ENCODE results near the gene NPW. TPM values are rescaled to one million over a fixed set of nuclear protein-coding genes. Genes with fewer than 3 reads are reported as not detected.

NPW gene
- total and polyA plus RNA-seq, 5 donors from 2014 or later, result not detected

DNA sequence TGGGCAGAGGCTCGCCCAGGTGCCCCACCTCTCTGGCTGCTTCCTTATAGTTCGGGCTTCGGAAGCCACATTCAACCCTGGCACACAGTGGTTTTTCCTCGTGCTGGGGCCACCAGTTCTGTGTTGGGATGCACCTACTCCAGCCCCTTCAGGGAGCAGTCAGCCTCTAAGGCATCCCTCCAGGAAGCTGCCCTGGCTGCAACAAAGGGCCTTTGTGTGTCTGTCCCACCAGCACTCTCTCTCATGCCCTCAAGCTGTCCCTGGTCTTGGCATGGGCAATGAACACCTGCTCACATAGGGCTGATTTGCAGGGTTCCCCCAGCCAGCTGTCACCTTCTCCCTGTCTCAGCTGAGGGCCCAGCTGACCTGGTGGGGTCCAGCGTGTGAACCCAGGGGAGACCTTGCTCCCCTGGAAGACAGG, 37.6 kb upstream of the NPW start:
- Mint-ChIP-seq H3K9me3 (no peaks in the 10 kb centered on the region), H3K4me1 (peaks cover 0 to 19% (median 8%) of the 10 kb centered on the region in 4 donors), H3K27me3 (peaks cover 32% of the 10 kb centered on the region), H3K4me3 (peak overlapping the region; percentile 28 to 92 (median 80)), H3K27ac (no peak overlapping the region), H3K36me3 (no peaks in the 10 kb centered on the region)
- Histone ChIP-seq H3K27me3 (ENCODE audit: control insufficient read depth, insufficient read depth, low read length) (peaks cover 11% of the 10 kb centered on the region), H3K4me3 (ENCODE audit: low read depth, low read length) (no peak overlapping the region), H3K36me3 (ENCODE audit: control insufficient read depth, insufficient read depth, low read length) (peaks cover 11% of the 10 kb centered on the region), H3K27ac (ENCODE audit: insufficient read depth, low read length, poor library complexity, severe bottlenecking) (no peak overlapping the region), H3K9me3 (ENCODE audit: control insufficient read depth in 2 of 2, low read length in 2 of 2) (no peaks in the 10 kb centered on the region), H3K4me1 (ENCODE audit: control insufficient read depth, insufficient read depth, low read length, poor library complexity, severe bottlenecking) (peaks cover 25% of the 10 kb centered on the region)
- ATAC-seq (ENCODE audit: low read depth in 2 of 2) (no peak), DNase-seq (no peak)

DNA sequence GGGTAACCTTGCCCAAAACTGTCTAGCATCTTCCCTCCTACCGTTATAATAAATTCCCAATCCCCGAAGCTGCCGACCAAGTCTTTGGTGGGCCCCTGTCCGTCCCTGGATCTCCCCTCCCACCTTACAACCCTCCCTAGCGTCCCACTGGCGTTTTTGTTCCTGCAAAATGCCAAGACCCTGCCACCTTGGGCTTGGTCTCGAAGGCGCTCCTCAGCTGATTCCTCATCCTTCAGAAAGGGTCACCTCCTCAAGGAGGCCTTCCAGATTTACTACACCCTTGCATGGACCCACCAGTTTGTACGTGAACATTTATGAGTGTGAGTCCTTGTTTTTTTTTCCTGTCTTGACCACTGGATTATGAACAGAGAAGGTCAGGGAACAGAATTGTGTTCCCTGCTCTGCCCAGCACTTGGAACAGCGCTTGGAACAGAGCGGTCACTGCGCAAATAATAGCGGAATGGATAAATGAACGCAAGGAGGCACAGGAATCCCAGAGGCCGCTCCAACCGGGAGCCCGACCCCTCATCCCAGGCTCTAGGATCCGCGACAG, 36.5 kb upstream of the NPW start:
- peaks cover 5% of the 10 kb centered on the region for H3K36me3 ChIP-seq (ENCODE audit: control insufficient read depth, insufficient read depth, low read length)
- Mint-ChIP-seq H3K27me3 (peaks cover 36% of the 10 kb centered on the region), H3K4me1 (peaks cover 0 to 19% (median 8%) of the 10 kb centered on the region in 4 donors), H3K4me3 (peak overlapping the region; percentile 80 to 92 (median 86)), H3K9me3 (peaks cover 0 to 2% (median 0%) of the 10 kb centered on the region in 7 donors), H3K36me3 (no peaks in the 10 kb centered on the region), H3K27ac (no peak overlapping the region)
- peak overlapping the region; percentile 60 for H3K27ac ChIP-seq (ENCODE audit: insufficient read depth, low read length, poor library complexity, severe bottlenecking)
- DNase-seq (no peak), ATAC-seq (ENCODE audit: low read depth in 2 of 2) (no peak)
- H3K27me3 ChIP-seq (ENCODE audit: control insufficient read depth, insufficient read depth, low read length), result peaks cover 11% of the 10 kb centered on the region
- H3K9me3 ChIP-seq (ENCODE audit: control insufficient read depth in 2 of 2, low read length in 2 of 2), result no peaks in the 10 kb centered on the region
- peak overlapping the region; percentile 55 for H3K4me3 ChIP-seq (ENCODE audit: low read depth, low read length)
- peaks cover 25% of the 10 kb centered on the region for H3K4me1 ChIP-seq (ENCODE audit: control insufficient read depth, insufficient read depth, low read length, poor library complexity, severe bottlenecking)

DNA sequence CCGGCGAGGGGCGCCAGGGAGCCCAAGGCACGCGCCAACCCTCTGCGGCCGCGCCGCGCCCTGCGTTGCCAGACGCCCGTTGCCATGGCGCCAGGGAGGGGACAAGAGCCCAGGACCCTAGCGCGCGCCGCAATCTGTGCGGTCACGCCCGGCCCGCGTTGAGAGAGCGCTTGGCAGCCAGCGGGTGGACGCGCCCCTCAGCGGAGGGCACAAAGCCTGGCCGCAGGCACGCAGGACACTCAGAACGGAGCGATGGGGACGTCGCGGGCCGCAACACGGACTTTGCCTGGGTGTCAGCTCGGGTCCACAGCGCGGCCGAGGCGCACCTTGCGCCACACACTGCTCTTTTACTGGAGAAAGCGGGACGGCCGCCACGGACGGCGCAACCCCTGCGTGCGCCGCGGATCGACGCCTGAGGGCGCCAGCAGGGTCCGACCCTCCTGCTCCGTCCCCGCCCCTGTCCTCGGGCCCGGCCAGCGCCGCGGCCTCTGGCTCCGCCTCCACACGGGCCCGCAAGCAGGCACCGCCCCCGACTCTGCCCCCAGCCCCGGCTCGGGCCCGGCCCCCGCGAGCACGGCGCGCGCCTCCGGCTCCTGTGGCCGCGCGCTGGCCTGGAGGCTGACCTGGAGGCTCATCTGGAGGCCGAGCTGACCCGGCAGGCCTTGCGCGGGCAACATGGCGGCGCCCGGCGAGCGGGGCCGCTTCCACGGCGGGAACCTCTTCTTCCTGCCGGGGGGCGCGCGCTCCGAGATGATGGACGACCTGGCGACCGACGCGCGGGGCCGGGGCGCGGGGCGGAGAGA, 35.8 kb upstream of the NPW start, which contains the start of gene GFER:
TSS of gene GFER (plus strand) at position 650 of the 803 bp plus-strand sequence. CDS start at position 676, 26 bp downstream.
- Histone ChIP-seq H3K4me3 (ENCODE audit: low read depth, low read length) (peak within 1 kb of the TSS; percentile 55), H3K27me3 (ENCODE audit: control insufficient read depth, insufficient read depth, low read length) (peaks cover 14% of the 10 kb centered on the region), H3K9me3 (ENCODE audit: control insufficient read depth in 2 of 2, low read length in 2 of 2) (no peaks in the 10 kb centered on the region), H3K27ac (ENCODE audit: insufficient read depth, low read length, poor library complexity, severe bottlenecking) (peak within 1 kb of the TSS; percentile 60), H3K36me3 (ENCODE audit: control insufficient read depth, insufficient read depth, low read length) (no peaks in the 10 kb centered on the region), H3K4me1 (ENCODE audit: control insufficient read depth, insufficient read depth, low read length, poor library complexity, severe bottlenecking) (peaks cover 25% of the 10 kb centered on the region)
- peaks cover 0 to 23% (median 9%) of the 10 kb centered on the region in 4 donors for H3K4me1 Mint-ChIP-seq
- DNase-seq, result peak; percentile 53 to 69 (median 55)
- peaks cover 38% of the 10 kb centered on the region for H3K27me3 Mint-ChIP-seq
- peaks cover 0 to 2% (median 0%) of the 10 kb centered on the region in 7 donors for H3K9me3 Mint-ChIP-seq
- peak; percentile 71 to 76 for ATAC-seq (ENCODE audit: low read depth in 2 of 2)
- H3K27ac Mint-ChIP-seq, result peak within 1 kb of the TSS in 2 of 3 donors; percentile 62 to 76
- H3K36me3 Mint-ChIP-seq, result no peaks in the 10 kb centered on the region
- H3K4me3 Mint-ChIP-seq, result peak within 1 kb of the TSS; percentile 80 to 92 (median 86)

DNA sequence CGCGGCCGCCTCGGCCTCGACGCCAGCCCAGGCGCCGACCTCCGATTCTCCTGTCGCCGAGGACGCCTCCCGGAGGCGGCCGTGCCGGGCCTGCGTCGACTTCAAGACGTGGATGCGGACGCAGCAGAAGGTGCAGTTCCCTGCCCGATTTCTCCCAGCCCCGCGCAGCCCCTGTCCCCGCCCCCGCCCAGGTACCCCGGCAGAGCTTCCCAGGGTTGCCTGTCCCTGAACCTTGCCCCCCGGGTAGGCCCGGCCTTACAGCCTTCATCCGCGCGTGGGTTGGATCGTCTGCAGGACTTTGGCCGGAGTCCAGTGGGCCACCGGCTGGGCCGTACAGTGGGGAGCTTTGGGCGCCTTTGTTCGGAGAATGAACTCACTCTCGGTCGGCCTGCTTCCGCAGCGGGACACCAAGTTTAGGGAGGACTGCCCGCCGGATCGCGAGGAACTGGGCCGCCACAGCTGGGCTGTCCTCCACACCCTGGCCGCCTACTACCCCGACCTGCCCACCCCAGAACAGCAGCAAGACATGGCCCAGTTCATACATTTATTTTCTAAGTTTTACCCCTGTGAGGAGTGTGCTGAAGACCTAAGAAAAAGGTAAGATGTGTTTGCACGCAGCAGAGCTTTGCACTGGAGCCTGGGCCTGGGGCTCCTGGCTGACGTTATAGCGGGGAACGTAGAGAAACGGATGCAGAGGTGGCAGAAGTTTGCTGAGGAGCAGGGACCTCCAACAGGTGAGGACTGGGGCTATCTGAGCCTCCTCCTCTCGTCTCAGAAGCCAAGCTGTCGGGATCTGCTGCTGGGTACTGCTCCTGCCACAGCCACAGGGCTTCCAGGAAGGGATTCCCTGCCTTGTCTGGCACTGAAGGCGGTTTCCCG, 35.0 kb upstream of the NPW start:
- Mint-ChIP-seq H3K4me3 (peak overlapping the region; percentile 80 to 88 (median 82)), H3K27ac (peak overlapping the region in 2 of 3 donors; percentile 62 to 76), H3K36me3 (no peaks in the 10 kb centered on the region), H3K9me3 (peaks cover 0 to 2% (median 0%) of the 10 kb centered on the region in 7 donors), H3K4me1 (peaks cover 0 to 31% (median 11%) of the 10 kb centered on the region in 4 donors), H3K27me3 (peaks cover 44% of the 10 kb centered on the region)
- peaks cover 29% of the 10 kb centered on the region for H3K4me1 ChIP-seq (ENCODE audit: control insufficient read depth, insufficient read depth, low read length, poor library complexity, severe bottlenecking)
- no peaks in the 10 kb centered on the region for H3K9me3 ChIP-seq (ENCODE audit: control insufficient read depth in 2 of 2, low read length in 2 of 2)
- H3K4me3 ChIP-seq (ENCODE audit: low read depth, low read length), result peak overlapping the region; percentile 35
- H3K36me3 ChIP-seq (ENCODE audit: control insufficient read depth, insufficient read depth, low read length), result no peaks in the 10 kb centered on the region
- DNase-seq, result peak in 1 of 3 donors; percentile 58
- ATAC-seq (ENCODE audit: low read depth in 2 of 2), result peak; percentile 26 to 30
- H3K27ac ChIP-seq (ENCODE audit: insufficient read depth, low read length, poor library complexity, severe bottlenecking), result peak overlapping the region; percentile 60
- peaks cover 17% of the 10 kb centered on the region for H3K27me3 ChIP-seq (ENCODE audit: control insufficient read depth, insufficient read depth, low read length)

DNA sequence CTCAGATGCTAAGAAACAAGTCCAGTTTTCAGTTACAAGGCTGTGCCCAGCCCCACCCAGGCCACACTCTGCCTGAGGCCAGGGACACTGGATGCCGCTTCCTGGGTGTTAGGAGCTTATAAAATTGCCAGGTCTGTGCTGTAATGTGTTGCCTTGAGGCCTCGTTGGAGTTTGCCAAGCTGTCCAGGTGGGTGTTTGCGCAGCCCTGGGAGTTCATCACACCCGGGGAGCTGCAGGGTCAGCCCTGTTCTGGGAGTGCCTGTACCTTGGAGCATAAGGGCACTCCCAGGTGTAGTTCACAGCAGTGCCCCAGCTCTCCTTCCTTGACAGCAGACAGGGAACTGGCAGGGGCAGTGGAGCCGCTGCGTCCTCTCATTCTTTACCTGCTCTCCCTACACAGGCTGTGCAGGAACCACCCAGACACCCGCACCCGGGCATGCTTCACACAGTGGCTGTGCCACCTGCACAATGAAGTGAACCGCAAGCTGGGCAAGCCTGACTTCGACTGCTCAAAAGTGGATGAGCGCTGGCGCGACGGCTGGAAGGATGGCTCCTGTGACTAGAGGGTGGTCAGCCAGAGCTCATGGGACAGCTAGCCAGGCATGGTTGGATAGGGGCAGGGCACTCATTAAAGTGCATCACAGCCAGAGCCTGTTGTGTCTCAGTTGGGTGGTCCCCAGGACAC, 34.0 kb upstream of the NPW start:
- H3K4me3 Mint-ChIP-seq, result peak overlapping the region; percentile 80 to 88 (median 82)
- H3K36me3 ChIP-seq (ENCODE audit: control insufficient read depth, insufficient read depth, low read length), result no peaks in the 10 kb centered on the region
- peaks cover 0 to 2% (median 0%) of the 10 kb centered on the region in 7 donors for H3K9me3 Mint-ChIP-seq
- H3K4me1 Mint-ChIP-seq, result peaks cover 0 to 33% (median 11%) of the 10 kb centered on the region in 4 donors
- ATAC-seq (ENCODE audit: low read depth in 2 of 2) (no peak), DNase-seq (no peak)
- H3K27me3 ChIP-seq (ENCODE audit: control insufficient read depth, insufficient read depth, low read length), result peaks cover 17% of the 10 kb centered on the region
- no peaks in the 10 kb centered on the region for H3K36me3 Mint-ChIP-seq
- no peak overlapping the region for H3K4me3 ChIP-seq (ENCODE audit: low read depth, low read length)
- no peak overlapping the region for H3K27ac Mint-ChIP-seq
- no peak overlapping the region for H3K27ac ChIP-seq (ENCODE audit: insufficient read depth, low read length, poor library complexity, severe bottlenecking)
- no peaks in the 10 kb centered on the region for H3K9me3 ChIP-seq (ENCODE audit: control insufficient read depth in 2 of 2, low read length in 2 of 2)
- peaks cover 27% of the 10 kb centered on the region for H3K4me1 ChIP-seq (ENCODE audit: control insufficient read depth, insufficient read depth, low read length, poor library complexity, severe bottlenecking)
- peaks cover 41% of the 10 kb centered on the region for H3K27me3 Mint-ChIP-seq

DNA sequence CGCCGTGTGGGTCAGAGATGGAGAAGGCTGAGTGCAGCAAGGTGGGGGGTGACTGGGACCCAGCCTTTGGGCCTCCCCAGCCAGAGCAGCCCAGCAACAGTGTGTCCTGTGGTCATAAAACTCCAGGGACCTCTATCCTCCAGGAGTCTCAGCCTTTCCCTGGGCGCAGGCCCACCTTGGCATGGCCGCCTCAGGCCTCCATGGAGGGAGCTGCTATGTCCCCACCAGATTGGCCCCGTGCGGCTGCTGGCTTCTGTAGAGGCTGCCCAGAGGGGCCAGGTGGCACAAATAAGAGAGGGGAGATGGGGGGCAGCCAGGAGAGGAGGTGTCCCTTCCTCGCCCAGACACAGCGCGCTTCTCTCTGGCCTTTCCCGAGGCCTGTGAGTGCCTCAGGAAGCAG, 32.4 kb upstream of the NPW start:
- Histone ChIP-seq H3K27me3 (ENCODE audit: control insufficient read depth, insufficient read depth, low read length) (peaks cover 8% of the 10 kb centered on the region), H3K36me3 (ENCODE audit: control insufficient read depth, insufficient read depth, low read length) (no peaks in the 10 kb centered on the region), H3K4me3 (ENCODE audit: low read depth, low read length) (no peak overlapping the region), H3K9me3 (ENCODE audit: control insufficient read depth in 2 of 2, low read length in 2 of 2) (no peaks in the 10 kb centered on the region), H3K27ac (ENCODE audit: insufficient read depth, low read length, poor library complexity, severe bottlenecking) (no peak overlapping the region), H3K4me1 (ENCODE audit: control insufficient read depth, insufficient read depth, low read length, poor library complexity, severe bottlenecking) (peaks cover 39% of the 10 kb centered on the region)
- Mint-ChIP-seq H3K36me3 (no peaks in the 10 kb centered on the region), H3K27me3 (peaks cover 27% of the 10 kb centered on the region), H3K4me1 (peaks cover 0 to 41% (median 18%) of the 10 kb centered on the region in 4 donors), H3K9me3 (peaks cover 0 to 2% (median 0%) of the 10 kb centered on the region in 7 donors), H3K4me3 (peak overlapping the region in 2 of 4 donors; percentile 36 to 88), H3K27ac (no peak overlapping the region)
- no peak for ATAC-seq (ENCODE audit: low read depth in 2 of 2)
- DNase-seq, result no peak

Measured in CD4-positive, CD25-positive, alpha-beta regulatory T cell (primary cell).